ENCODE results near the gene LY6G6D. TPM values are rescaled to one million over a fixed set of nuclear protein-coding genes. Genes with fewer than 3 reads are reported as not detected.
A peak's percentile ranks its signal among the peaks of the same experiment; 100 is the strongest.
"Not testable (repeated sequence)": the region's sequence is repeated elsewhere in the genome, so short reads cannot be mapped to it uniquely, and the experiment has no call there.

The LY6G6D gene
- total and polyA plus RNA-seq, 5 donors: not detected

GRCh38 chr6:31709157-31709556 is 6.0 kb upstream of the LY6G6D start:
- H3K4me3 ChIP-seq (ENCODE audit: low read length); DNase-seq; H3K27me3 ChIP-seq (ENCODE audit: control insufficient read depth, insufficient read depth); intact Hi-C loops (cut with DNase I); H3K27ac ChIP-seq (ENCODE audit: low read length); ATAC-seq; H3K9me3 ChIP-seq (ENCODE audit: control insufficient read depth, low read length); H3K4me1 ChIP-seq (ENCODE audit: control insufficient read depth, insufficient read depth, low read length): not testable (repeated sequence)
- WGBS: 88% methylated on average over 11 of the region's 11 CpGs

- H3K27me3 ChIP-seq (ENCODE audit: control insufficient read depth, insufficient read depth): no peaks in the 10 kb centered on the region
- H3K4me1 ChIP-seq (ENCODE audit: control insufficient read depth, insufficient read depth, low read length): no peaks in the 10 kb centered on the region
- intact Hi-C loops (cut with DNase I): no loop called here
- WGBS: 46% methylated on average over 5 of the region's 5 CpGs
- no peak for DNase-seq
- H3K9me3 ChIP-seq (ENCODE audit: control insufficient read depth, low read length): no peaks in the 10 kb centered on the region
- ATAC-seq: no peak
- no peak overlapping the region for H3K4me3 ChIP-seq (ENCODE audit: low read length)
- no peak overlapping the region for H3K27ac ChIP-seq (ENCODE audit: low read length)
These were observed 4.5 kb upstream of the LY6G6D start for GRCh38 chr6:31710523-31711219.

DNA sequence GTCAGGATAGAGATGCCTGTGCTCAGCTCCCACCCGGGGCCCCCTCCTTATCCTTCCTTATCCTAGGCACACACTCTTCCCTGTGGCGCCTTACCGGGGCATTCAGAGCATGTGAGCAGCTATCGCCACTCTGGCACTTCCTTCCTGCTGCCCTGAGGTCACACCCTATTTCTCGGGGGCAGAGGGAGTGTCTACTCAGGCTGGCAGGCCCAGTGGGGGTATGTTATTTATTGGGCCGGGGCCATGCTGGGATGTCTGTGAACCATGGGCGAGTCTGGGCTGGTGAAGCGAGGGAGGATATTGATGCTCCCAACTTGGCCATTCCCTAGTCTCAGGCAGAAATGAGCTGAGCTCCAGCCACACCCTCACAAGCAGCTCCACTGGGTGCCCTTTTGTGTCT is 3.9 kb upstream of the LY6G6D start:
- intact Hi-C loops (cut with DNase I): no loop called here
- H3K27ac ChIP-seq (ENCODE audit: low read length): no peak overlapping the region
- H3K27me3 ChIP-seq (ENCODE audit: control insufficient read depth, insufficient read depth): no peaks in the 10 kb centered on the region
- ATAC-seq (peak; percentile 27 to 29), DNase-seq (no peak)
- H3K9me3 ChIP-seq (ENCODE audit: control insufficient read depth, low read length): no peaks in the 10 kb centered on the region
- WGBS: 46% methylated on average over 8 of the region's 8 CpGs
- H3K4me1 ChIP-seq (ENCODE audit: control insufficient read depth, insufficient read depth, low read length): no peaks in the 10 kb centered on the region
- H3K4me3 ChIP-seq (ENCODE audit: low read length): no peak overlapping the region

GRCh38 chr6:31712296-31712695 is 2.9 kb upstream of the LY6G6D start:
- peak; percentile 26 to 54 for ATAC-seq
- DNase-seq: no peak
- Histone ChIP-seq H3K9me3 (ENCODE audit: control insufficient read depth, low read length) (no peaks in the 10 kb centered on the region), H3K27me3 (ENCODE audit: control insufficient read depth, insufficient read depth) (no peaks in the 10 kb centered on the region), H3K4me3 (ENCODE audit: low read length) (no peak overlapping the region), H3K4me1 (ENCODE audit: control insufficient read depth, insufficient read depth, low read length) (no peaks in the 10 kb centered on the region), H3K27ac (ENCODE audit: low read length) (no peak overlapping the region)
- intact Hi-C loops (cut with DNase I): no loop called here
- 74% methylated on average over 8 of the region's 8 CpGs for WGBS

DNA sequence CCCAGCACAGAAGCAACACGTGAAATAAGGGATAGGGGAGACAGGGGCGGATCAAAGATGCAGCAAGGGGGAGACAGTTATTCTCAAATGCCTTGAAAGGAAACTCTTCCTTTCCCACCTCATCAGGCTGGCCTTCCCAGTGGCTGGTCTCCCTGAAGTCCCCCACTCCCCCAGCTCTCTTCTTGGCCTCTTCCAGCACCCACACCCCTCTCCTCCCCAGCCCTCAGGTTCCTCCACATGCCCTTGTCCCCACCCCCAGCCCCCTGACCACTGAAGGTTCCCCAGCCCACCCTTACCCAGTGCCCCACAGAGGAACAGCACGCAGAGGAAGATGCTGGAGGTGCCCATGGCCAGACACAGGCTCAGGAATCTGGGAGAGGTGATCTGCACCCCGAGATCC is 1.7 kb upstream of the LY6G6D start:
- Histone ChIP-seq H3K4me1 (ENCODE audit: control insufficient read depth, insufficient read depth, low read length) (no peaks in the 10 kb centered on the region), H3K4me3 (ENCODE audit: low read length) (no peak overlapping the region), H3K9me3 (ENCODE audit: control insufficient read depth, low read length) (no peaks in the 10 kb centered on the region), H3K27me3 (ENCODE audit: control insufficient read depth, insufficient read depth) (no peaks in the 10 kb centered on the region), H3K27ac (ENCODE audit: low read length) (no peak overlapping the region)
- intact Hi-C loops (cut with DNase I): no loop called here
- DNase-seq: no peak
- 63% methylated on average over 4 of the region's 4 CpGs for WGBS
- no peak for ATAC-seq

DNA sequence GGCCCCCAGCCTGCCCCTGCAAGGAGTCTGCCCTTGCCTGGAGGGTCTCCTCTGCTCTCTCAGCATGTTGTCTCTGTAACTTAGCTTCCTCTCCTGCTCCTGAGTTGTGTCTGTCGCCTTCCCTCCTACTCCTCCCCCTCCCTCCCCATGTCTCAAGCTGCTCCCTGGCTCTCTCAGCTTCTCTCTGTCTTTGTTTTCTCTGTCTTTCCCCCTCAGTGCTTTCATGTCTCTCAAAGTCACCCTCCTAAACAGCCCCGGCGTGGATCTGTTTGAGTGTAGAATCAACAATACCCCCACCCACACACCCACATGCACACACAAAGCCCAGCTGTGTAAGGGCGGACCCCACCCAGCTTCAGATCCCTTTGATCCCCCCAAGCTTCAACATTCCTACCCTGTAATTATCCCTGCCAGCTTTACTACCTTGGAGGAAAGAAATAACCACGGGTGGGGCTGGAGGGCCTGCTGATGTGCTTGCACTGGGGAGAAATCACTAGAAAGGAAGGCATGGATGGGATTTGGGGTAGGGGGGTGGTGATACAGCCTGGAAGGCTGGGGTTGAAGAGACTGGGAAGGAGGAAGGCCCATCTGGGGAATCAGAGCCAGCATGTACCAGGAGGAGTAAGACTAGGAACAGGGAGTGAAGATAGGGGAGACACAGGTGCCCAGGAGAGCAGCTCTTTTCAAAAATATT is 1.0 kb upstream of the LY6G6D start:
- Histone ChIP-seq H3K27ac (ENCODE audit: low read length) (no peak overlapping the region), H3K4me1 (ENCODE audit: control insufficient read depth, insufficient read depth, low read length) (no peaks in the 10 kb centered on the region), H3K4me3 (ENCODE audit: low read length) (no peak overlapping the region), H3K27me3 (ENCODE audit: control insufficient read depth, insufficient read depth) (no peaks in the 10 kb centered on the region), H3K9me3 (ENCODE audit: control insufficient read depth, low read length) (no peaks in the 10 kb centered on the region)
- 47% methylated on average over 5 of the region's 5 CpGs for WGBS
- ATAC-seq (no peak), DNase-seq (no peak)
- intact Hi-C loops (cut with DNase I): no loop called here

GRCh38 chr6:31717499-31718222 is 2.5 kb downstream of the LY6G6D start:
- 66% methylated on average over 10 of the region's 10 CpGs for WGBS
- no peaks in the 10 kb centered on the region for H3K9me3 ChIP-seq (ENCODE audit: control insufficient read depth, low read length)
- no peak overlapping the region for H3K4me3 ChIP-seq (ENCODE audit: low read length)
- intact Hi-C loops (cut with DNase I): no loop called here
- no peak overlapping the region for H3K27ac ChIP-seq (ENCODE audit: low read length)
- ATAC-seq (no peak), DNase-seq (no peak)
- H3K27me3 ChIP-seq (ENCODE audit: control insufficient read depth, insufficient read depth): no peaks in the 10 kb centered on the region
- H3K4me1 ChIP-seq (ENCODE audit: control insufficient read depth, insufficient read depth, low read length): no peaks in the 10 kb centered on the region

- DNase-seq (no peak), ATAC-seq (no peak)
- Histone ChIP-seq H3K27me3 (ENCODE audit: control insufficient read depth, insufficient read depth) (no peaks in the 10 kb centered on the region), H3K4me3 (ENCODE audit: low read length) (no peak overlapping the region), H3K27ac (ENCODE audit: low read length) (no peak overlapping the region), H3K4me1 (ENCODE audit: control insufficient read depth, insufficient read depth, low read length) (no peaks in the 10 kb centered on the region), H3K9me3 (ENCODE audit: control insufficient read depth, low read length) (no peaks in the 10 kb centered on the region)
- 86% methylated on average over 1 of the region's 1 CpG for WGBS
- intact Hi-C loops (cut with DNase I): no loop called here
These were observed 3.1 kb downstream of the LY6G6D start for GRCh38 chr6:31718265-31718664.

GRCh38 chr6:31719001-31719400 is 3.9 kb downstream of the LY6G6D start:
- DNase-seq (no peak), ATAC-seq (no peak)
- 85% methylated on average over 6 of the region's 6 CpGs for WGBS
- H3K27me3 ChIP-seq (ENCODE audit: control insufficient read depth, insufficient read depth): no peaks in the 10 kb centered on the region
- no peak overlapping the region for H3K4me3 ChIP-seq (ENCODE audit: low read length)
- no peaks in the 10 kb centered on the region for H3K9me3 ChIP-seq (ENCODE audit: control insufficient read depth, low read length)
- H3K4me1 ChIP-seq (ENCODE audit: control insufficient read depth, insufficient read depth, low read length): no peaks in the 10 kb centered on the region
- intact Hi-C loops (cut with DNase I): no loop called here
- no peak overlapping the region for H3K27ac ChIP-seq (ENCODE audit: low read length)

- H3K27me3 ChIP-seq (ENCODE audit: control insufficient read depth, insufficient read depth): no peaks in the 10 kb centered on the region
- H3K9me3 ChIP-seq (ENCODE audit: control insufficient read depth, low read length): no peaks in the 10 kb centered on the region
- WGBS: 83% methylated on average over 5 of the region's 5 CpGs
- no peak overlapping the region for H3K27ac ChIP-seq (ENCODE audit: low read length)
- H3K4me3 ChIP-seq (ENCODE audit: low read length): no peak overlapping the region
- intact Hi-C loops (cut with DNase I): loop anchor here in 1 of 4 donors (10.0 kb wide), 1 partner anchor 115 kb away; no protein-coding TSS in a partner anchor
- no peak for ATAC-seq
- H3K4me1 ChIP-seq (ENCODE audit: control insufficient read depth, insufficient read depth, low read length): no peaks in the 10 kb centered on the region
- DNase-seq: no peak
These were observed 5.1 kb downstream of the LY6G6D start for GRCh38 chr6:31720196-31720770.
